Astrocyte of the hippocampus (primary cell): ENCODE measurements around the gene NCK2.

Experiments
- DNase-seq: peaks from one replicate; pipeline ENCODE4 v3.0.0; 2011; ENCODE audit warnings: low read depth, low spot score

NCK2 gene

DNA sequence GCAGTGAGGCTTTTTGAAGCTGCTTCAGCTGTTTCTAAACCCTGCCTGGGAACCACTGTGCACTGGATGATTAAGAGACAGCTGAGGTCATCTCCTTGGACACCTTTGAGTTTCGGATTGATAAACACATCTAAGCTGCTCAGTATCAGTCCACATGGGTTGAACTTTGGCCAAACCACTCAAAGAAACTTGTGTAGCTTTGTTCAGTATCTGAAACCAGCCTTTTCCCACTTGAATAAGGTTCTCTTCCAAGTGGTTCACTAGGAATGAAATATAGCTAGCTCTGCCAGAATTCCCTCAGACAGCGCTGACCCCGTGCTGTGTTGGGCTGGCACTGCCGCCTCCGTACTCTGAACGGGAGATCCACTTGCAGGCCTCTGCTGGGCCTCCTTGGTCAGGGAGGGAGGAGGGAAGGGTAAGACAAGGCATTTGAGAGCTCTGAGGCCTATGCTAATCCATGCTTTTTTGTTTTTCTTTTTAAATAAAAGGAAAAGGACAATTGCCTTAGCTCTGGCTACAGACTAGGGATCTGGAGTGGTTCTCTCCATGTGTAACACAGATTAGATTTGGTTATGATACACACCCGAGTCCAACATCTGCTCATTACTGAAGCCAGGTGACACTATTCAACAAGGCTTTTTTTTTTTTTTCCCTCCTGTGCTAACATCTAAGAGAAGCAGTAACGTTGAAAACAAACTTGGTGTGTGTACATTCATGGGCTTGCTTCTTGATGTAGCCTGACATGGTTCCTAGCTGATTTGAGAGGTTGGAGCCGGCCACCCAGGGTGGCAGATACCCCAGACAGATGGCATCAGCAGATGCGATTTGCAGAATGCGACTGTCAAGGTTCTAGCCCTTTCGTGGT lies 67.7 kb downstream of the NCK2 start:
- DNase-seq, result peak; percentile 89

DNA sequence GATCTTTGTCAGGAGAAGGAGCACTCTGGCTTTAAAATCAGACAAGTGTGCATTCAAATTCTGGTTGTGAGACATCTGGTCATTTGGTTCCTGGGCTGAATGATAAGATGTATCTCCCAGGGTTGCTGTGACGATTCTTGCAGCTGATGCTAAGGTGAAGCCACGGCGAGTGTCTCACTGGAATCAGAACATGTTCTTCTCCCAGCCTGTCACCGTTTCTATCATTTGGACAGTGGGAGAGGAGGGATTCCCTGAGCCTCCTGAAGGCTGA lies 68.3 kb downstream of the NCK2 start:
- no peak for DNase-seq

DNA sequence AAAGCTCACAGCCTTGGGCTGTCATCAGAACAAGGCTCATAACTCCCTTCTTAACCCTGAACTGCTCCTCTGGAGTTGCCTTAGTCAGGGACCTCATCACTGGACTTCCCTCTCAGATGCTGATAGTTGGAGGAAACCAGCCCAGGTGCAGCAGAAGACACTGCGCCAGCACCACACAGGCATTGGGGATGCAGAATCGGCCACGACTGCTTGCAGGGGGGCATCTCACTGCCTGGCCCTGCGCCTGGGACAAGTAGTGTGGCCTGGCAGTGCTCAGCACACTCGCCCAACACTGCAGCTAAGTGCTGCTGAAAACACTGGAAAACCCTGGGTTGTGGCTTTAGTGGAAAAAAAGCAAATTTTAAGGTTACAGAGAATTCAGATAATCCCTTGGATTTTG lies 68.7 kb downstream of the NCK2 start:
- DNase-seq, result no peak

DNA sequence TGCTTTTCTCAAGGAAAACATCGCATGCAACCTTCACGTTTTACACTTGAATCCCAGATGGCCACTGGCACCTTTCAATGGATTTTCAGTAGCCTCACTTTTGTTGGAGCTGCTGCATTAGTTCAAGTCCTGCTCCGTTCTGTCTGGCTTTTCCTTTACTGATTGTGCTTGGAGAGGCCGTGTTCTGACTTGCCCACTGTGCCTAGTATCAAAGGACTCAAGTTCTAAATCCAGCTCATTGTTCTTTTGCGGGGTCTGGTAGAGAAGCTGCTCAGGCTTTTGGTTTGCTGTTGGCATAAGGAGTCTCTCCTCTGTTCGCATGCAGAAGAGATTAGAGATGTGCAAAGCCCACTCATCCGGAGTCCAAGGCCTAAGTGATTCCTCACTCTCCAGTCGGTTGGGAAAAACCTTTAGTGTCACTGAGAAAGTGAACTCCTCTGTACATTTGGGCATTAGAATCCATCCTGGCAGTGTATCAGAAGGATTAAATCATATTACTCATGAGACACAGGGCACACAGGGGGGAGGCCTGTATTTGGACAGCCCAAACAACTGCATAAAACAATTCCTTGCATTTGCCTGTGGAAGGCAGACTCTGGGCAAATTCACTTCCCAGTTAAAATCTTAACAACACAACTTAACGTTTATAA lies 69.7 kb downstream of the NCK2 start:
- DNase-seq, result peak; percentile 31

DNA sequence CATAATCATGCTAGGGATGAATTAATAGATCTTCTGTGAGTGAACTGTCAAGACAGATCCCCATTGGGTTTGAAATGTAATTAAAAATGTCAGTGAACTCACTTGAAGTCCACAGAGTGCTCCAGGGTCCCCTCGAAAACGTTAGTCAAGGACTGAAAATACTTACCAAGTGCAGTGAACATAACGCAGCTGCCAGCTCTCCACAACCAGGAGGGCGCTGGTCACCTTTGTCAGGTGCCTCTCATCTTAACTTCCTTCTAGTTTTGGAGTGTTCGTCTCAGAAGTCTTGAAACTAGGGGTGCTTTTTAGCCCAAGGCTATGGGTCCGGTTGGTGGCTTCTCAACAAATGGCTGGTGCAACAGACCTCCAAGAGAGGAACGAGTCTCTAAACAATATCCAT lies 70.7 kb downstream of the NCK2 start:
- no peak for DNase-seq

DNA sequence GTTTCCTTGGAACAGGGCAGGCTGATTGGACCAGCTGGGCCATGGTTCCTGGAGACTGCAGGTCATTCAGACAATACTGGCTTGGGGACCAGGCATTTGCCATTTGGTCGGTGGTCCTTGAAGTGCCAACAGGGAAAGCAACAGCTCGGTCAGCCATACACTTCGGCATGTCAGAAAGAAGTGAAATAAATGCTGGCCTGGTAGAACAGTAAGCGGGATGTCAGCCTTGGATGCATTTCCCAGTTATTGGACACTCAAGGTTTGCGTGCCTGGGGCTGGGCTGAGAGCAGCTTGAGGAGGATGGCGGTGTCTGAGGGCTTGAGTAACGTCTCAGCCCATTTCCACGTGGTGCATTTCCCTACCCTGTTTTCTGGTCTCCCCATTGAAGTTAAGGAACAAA lies 75.4 kb downstream of the NCK2 start:
- no peak for DNase-seq

DNA sequence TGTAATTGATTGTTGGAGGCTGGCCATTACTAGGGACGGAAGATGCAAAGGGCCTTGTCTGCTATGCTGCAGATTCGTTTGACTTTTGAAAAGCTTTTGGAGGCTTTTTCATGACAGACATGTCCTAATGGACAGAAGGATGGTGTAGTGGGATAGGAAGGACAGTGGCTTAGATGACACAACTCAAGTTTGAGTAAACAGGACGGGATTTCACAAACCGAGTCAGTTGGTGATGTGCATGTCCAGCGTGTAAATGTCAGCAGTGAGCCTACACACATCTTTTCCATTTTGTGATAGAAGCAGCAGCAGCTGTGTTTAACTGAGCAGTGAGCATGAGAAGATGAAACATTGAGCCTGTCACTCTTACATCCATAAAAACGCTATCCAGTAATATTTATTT lies 76.0 kb downstream of the NCK2 start:
- no peak for DNase-seq

DNA sequence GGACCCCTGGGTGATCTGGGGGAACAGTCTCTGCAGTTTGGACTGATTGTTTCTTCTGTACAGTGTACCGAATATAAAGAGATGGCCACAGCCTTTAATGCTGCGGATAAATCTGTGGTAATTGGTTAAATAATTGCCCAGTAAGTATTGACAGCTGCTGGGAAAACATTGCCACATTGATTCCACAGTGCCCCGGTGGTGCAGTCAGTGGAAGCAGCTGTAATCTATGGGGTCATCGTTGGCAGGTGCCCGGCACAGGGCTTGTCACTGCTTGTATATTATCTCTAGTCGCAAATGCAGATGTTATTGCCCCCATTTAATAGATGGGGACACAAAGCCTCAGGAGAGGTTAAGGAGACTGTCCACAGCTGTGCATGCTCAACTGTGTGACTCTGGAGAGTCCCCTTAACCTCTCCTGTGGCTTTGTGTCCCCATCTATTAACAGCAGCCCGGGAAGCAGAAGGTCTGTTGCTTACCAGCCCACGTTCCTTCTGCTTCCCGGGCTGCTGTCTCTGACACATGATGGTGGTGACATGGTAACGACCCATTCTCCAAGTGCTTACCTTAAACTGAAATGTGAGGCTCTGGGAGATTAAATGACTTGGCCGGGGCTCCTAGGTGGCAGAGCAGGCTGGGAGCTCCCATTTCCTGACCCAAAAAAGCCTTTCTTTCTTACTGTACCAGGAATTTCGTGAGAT lies 76.9 kb downstream of the NCK2 start:
- no peak for DNase-seq

DNA sequence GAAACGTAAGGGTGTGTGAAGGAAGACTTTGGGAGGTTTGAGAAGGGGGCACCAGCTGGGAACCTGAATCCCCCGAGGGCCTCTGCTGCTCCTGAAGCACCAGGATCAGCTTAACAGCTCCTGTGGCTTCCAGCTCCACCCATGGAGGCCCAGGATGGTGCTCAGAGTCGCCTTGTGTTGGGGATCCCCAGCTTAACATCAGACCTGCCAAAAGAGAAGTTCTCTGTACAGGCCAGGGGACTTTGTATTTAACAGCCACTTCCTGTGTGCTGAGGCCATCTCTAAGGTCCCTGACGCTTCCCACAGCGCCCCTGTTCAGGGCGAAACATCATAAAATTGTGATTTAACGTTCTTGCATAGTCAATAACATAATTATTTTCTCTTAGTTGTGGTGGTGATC lies 77.5 kb downstream of the NCK2 start:
- DNase-seq, result no peak

DNA sequence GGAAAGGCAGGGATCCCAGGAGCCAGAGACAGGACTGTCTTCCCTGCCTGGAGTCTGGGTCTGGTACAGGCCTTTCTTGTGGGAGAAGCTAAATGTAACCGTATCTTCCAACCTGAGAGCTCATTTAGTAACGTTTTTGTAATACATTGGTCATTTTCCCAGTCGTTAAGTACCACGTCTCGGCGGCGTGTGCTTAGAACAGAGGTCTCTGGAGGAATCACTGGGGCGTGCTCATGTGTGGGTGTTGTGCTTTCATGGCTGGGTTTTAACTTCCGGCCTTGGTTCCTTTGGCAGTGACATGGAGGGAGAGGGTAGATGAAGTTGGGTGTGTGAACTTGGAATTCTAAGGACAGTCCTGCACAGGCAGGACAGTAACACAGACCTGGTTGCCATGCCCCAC lies 79.7 kb downstream of the NCK2 start:
- DNase-seq, result no peak

DNA sequence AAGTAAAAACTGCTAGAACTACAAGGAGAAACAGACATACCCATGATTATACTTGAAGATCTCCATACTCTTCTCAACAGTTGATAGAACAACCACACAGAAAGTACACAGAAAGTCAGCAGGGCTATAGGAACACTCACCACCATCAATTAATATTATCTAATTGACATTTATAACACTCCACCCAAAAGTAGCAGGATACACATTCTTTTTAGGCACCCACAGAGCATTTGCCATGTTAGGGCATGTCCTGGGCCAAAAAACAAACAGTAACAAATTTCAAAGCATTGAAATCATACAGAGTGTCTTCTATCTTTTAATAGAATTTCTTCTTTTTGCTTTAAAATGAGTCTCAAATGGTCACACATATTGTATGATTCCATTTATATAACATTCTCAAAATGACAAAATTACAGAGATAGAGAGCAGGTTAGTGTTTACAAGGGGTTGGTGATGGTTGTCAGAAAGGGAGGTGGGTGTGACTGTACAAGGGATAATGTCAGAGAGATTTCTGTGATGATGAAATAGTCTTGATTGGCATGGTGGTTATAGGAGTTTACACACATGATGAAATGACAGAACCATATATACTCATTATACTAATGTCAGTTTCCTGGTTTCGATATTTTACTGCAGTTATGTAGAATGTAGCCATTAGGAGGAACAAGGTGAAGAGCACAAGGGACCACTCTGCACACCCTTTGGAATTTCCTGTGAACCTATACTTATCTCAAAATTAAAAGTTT lies 82.8 kb downstream of the NCK2 start:
- DNase-seq, result no peak

DNA sequence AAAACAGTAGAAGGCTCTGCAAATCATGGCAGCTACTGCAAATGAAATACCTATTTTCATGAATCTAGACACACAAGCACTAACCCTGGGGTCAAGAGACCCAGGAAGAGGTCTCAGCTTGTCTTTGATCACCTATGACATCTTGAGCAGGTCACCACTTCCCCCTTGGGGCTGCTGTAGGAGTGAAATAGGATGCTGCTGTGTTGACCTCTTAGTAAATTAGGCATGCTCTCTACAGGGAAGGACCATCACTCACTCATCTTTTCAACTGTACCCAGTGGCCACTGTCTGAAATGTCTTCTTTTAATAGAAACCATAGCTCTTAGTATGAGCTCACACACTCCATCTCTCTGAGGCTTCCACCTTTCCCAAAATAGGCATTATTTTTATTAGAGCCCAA lies 83.8 kb downstream of the NCK2 start:
- no peak for DNase-seq

DNA sequence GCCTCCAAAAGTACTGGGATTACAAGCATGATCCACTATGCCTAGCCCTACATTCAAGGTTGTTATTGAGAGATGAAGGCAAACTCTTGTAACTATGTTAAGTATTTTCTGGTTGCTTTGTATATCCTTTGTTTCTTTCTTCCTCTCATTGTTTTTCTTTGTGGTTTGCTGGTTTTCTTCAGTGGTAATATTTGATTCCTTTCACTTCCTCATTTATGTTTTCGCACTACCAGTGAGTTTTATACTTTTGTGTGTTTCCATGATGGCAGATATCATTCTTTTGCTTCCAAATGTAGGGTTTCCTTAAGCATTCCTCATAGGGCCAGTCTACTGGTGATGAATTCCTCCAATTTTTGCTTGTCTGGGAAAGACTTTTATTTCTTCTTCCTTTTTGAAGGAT lies 90.2 kb downstream of the NCK2 start:
- peak; percentile 14 for DNase-seq

DNA sequence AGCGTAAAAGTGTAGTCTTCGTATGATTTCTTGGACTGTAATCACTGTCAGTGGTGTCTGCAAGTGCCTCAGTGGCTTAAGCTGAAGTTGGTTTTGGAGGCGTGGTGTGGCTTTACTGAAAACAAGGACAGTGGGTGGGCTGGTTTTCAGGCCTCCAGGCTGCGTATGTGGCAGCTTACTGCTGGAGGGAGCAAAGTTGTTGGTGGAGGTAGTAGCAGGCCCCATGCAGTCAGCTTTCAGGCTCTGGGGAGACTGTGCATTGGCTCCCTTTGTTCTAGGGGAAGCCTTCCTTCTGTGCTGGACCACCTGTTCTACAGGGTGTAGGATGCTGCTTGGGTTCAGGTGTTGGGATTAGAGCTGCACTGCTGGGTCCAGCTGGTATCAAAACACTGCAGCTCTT lies 91.6 kb downstream of the NCK2 start:
- no peak for DNase-seq

DNA sequence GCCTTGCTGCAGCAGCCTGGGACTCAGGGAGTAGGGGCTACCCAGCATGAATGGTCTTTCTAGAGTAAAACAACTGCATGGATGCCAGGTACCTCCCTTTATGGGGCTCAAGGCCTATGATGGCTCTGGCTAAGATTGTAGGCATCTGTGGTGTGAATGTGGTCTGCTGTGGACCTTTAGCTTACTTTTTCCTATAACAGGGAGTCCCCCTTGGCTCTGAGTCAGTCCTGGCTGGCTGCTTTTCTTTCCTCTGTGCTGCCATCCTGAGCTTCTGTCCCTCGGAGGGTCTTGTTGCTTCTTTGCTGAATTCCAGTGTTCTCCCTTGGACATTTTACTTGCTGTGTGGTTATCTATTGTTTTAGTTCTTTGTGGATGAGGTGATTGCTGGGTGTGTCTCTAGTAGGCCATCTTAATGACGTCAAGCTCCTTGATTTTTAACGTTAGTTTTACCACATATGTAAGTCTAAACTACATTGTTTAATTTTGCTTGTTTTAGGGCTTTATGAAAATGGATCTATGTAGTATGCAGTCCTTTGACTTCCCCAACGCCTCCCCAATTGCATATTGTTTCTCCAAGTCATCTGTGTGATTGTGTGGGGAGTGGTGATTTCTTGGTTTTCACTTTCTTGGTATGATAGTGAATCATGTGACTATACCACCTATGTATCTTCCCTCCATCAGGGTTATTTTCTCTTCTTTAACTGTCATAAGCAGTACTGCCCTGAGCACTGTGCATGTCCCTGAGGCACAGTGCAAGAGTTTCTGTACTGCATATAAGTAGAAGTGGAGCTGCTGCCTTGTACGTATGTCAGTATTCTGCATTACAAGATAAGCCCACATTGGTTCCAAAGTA lies 92.4 kb downstream of the NCK2 start:
- DNase-seq, result no peak

DNA sequence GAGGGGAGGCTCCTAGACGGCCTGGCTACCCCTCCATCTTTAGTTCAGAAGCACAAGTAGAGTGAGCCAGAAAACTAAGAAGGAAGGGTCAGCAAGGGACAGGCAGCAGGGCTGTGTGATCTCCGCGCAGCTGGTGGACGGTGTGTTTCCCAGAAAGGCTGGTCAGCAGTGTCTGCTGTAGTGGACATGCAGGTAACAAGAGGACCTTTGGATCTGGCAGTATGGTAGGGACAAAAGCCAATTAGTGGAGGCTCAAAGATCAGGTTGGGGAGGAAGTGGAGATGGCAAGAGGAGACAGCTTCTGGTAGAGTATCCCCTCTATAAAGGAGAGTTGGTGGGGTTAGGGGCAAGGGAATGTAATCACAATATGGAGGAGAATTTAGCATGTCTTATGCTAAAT lies 95.1 kb downstream of the NCK2 start:
- no peak for DNase-seq

DNA sequence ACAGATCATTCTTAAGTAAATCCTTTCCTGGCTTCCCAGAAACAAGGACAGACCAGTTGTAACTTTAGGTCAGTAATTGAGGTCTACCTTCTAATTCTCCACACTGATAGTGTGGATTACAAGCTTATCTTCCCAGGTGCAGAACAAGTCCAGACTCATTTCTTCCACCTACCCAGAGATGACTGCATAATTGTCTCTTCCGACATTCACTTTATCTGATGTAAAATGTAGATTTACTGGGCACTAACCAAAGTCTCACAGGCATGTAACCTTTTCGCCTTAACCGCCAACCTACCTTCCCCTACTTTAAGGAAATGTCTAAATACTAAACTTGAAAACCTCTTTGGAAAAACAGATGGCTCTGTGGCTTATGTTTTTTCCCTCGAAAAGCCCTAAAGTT lies 96.2 kb downstream of the NCK2 start:
- DNase-seq, result no peak

DNA sequence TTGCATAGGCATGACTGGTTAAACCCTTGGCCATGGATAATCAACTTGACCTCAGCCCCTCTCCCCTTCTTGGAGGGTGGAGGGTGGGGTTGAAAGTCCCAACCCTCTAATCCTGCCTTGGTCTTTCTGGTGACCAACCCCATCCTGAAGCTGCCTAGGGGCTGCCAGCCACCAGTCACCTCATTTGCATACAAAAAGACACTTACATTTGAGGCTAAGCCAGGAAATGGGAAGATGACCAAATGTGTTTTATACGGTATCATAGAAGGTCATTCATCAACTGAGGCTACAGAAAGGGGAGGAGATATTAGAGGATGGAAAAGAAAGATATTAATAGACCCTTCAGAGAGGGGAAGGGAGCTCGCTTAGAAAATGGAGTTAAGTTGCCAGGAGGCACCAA lies 96.8 kb downstream of the NCK2 start:
- no peak for DNase-seq

DNA sequence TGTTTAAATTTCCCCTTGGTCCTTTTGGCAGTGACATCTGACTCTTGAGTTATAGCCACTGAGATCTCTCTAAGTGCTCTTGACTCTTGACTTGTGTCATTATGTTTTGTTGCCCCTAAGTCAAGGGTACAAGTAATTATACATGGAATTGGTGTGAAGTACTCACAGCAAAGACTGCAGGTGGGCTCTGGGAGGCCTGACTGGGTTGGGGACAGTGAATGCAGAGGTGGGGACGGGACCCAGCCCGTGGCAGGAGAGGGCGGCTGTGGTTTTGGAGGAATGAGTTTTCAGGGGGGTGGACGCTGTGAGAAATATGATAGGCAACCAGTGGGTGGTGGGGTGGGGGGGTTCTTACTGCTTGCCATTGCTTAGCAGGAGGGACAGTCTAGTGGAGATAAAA lies 97.8 kb downstream of the NCK2 start:
- DNase-seq, result no peak

DNA sequence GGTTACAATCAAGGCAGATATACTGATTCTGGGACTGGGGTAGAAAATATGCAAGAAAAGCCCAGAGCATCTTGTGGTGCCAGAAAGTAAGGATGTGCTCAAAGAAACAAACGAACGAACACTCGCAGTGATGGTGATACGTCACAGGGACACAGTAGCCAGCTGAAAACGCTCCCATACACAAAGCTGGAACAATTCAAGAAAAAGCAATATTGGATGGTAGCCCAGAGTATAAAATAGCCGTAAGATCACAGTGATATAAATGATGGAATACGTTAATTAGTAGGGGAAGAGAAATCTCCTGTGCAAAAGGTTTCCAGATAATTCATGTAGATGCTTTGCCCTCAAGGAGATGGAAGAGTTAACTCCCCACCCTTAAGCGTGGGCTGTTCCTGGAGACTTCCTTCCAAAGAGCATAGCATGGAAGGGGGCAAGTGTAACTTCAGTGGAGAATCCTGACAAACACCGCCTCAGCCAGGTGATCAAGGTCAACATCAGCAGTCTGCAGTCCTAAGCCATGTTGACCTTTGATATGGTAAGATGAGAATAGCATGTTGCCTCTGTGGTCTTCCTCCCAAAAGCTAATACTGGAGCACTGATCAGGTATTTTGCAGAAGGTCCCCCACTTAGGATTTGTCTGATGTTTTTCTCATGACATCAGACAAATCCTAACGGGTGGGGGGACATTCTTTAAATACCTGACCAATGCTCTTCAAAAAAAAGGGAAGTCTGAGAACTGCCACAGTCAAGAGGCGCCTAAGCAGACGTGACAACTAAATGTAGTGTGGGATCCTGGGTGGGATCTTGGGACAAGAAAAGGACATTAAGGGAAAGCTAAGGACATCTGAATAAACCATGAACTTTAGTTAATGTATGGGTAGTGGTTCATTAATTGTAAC lies 99.0 kb downstream of the NCK2 start:
- peak; percentile 48 for DNase-seq
